Measurements from ENCODE around the gene MTM1.

- no peak for TF ChIP-seq CTCF (IDR thresholded peaks at IDR 0.05; ENCODE audit: poor library complexity, severe bottlenecking)
- TF ChIP-seq REST (IDR thresholded peaks at IDR 0.05; ENCODE audit: borderline replicate concordance): no peak
- no peak for TF ChIP-seq SMC3 (conservative IDR thresholded peaks at IDR 0.05; ENCODE audit: poor library complexity)
- no peak for TF ChIP-seq TAF1 (IDR thresholded peaks at IDR 0.05; ENCODE audit: low read depth)
- TF ChIP-seq EZH2 (IDR thresholded peaks at IDR 0.05; ENCODE audit: borderline replicate concordance, insufficient read depth, low read length, poor library complexity, severe bottlenecking): no peak
These were observed 25.6 kb upstream of the MTM1 start for GRCh38 chrX:150542846-150543229.

Data from neural cell (in vitro differentiated cells).